Keratinocyte (primary cell): ENCODE measurements around the gene ZIC4.

ENCODE experiments used
- CTCF ChIP-seq, 3 experiments: IDR thresholded peaks in 1 of 3; conservative IDR thresholded peaks in 1 of 3; optimal IDR thresholded peaks in 1 of 3; 2 replicates in 2 of 3; 3 replicates in 1 of 3; pipeline versions ENCODE3 to v1.5.1; 2011; ENCODE audit warnings: low read length in 3 of 3, mild to moderate bottlenecking in 3 of 3, moderate library complexity in 2 of 3, control low read depth in 1 of 3, inconsistent platforms in 1 of 3; ENCODE audit not compliant: insufficient read depth in 2 of 3; ENCODE audit errors: extremely low read depth in 1 of 3
- EZH2 ChIP-seq: IDR thresholded peaks from one replicate; pipeline ENCODE4 v1.6.1; 2012; ENCODE audit warnings: inconsistent platforms, mild to moderate bottlenecking, low read length, moderate library complexity

- no peak for TF ChIP-seq EZH2
- TF ChIP-seq CTCF (optimal IDR thresholded peaks at IDR 0.05 in 1 of 3, IDR thresholded peaks at IDR 0.05 in 1 of 3, conservative IDR thresholded peaks at IDR 0.05 in 1 of 3; ENCODE audit: extremely low read depth in 1 of 3, insufficient read depth in 2 of 3, low read length in 3 of 3) = no peak
Measured at GRCh38 chr3:147395899-147396711, 10.2 kb downstream of the ZIC4 start.
